Fibroblast of villous mesenchyme (primary cell): ENCODE measurements around the gene C1QTNF12. TPM values are rescaled to one million over a fixed set of nuclear protein-coding genes. Genes with fewer than 3 reads are reported as not detected.
A peak's percentile ranks its signal among the peaks of the same experiment; 100 is the strongest.

Experiments
- DNase-seq: peaks from one replicate; pipeline ENCODE4 v3.0.0-alpha.2; 2010; ENCODE audit warnings: low read depth
- H3K4me3 ChIP-seq: 2 replicates; pipeline ENCODE4 v1.5.1; 2011; ENCODE audit warnings: low read depth, mild to moderate bottlenecking, low read length
- total RNA-seq: library from RNA; depleted of rRNA; stranded (reverse); fragments of >200 nt; gene quantifications from 2 replicates; pipeline ENCODE4 v1.2.3, GENCODE V29; 2012
- TF ChIP-seq, protein P1 (sequence below): IDR thresholded peaks from 2 replicates; pipeline ENCODE4 v1.5.1; 2012; ENCODE audit warnings: low read depth, mild to moderate bottlenecking, low read length; ENCODE audit not compliant: insufficient read depth

C1QTNF12 gene
- total RNA-seq, 1 donor = 0.43 TPM

DNA sequence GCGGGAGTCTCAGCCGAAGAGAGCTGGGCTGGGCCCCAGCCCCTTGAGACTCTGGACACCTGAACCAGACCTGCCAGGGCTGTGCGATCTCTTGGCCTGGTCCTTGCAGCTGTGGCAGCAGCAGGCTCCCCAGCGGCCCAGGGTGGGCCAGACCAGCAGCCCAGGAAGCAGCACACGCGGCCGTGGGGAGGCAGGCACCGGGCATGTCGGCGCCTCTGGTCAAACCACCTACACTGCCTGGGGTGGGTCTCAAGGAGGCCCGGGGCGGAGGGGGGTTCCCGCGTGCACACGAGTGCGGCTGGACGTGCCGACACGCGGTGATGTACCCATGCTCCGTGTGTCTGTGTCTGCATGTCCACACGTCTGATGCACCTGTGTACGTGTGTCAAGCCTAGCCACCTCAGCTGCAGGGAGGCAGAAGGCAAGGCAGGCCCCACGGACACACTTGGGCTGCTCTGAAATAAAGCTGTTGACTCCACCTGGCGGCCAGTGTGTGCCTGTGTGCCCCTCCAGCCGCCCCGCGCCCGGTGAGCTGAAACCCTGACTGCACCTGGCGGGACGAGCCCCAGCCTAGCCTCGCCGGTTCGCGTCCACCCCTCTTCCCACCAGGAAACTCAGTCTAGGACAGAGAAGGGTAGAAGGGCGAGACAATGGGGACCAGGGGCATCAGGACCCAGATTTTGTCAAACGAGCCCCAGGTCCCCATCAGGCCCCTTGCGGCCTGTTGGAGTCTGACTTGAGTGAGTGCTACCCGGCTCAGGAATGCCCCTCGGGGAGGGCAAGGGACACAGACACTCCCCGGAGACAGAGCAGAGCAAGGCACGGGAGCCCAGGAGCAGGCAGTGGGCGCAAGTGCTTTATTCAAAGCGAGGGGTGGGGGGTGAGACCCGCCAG is 45.3 kb upstream of the C1QTNF12 start:
- no peak overlapping the region for H3K4me3 ChIP-seq
- peak; percentile 60 for DNase-seq
- TF ChIP-seq, protein P1, sequence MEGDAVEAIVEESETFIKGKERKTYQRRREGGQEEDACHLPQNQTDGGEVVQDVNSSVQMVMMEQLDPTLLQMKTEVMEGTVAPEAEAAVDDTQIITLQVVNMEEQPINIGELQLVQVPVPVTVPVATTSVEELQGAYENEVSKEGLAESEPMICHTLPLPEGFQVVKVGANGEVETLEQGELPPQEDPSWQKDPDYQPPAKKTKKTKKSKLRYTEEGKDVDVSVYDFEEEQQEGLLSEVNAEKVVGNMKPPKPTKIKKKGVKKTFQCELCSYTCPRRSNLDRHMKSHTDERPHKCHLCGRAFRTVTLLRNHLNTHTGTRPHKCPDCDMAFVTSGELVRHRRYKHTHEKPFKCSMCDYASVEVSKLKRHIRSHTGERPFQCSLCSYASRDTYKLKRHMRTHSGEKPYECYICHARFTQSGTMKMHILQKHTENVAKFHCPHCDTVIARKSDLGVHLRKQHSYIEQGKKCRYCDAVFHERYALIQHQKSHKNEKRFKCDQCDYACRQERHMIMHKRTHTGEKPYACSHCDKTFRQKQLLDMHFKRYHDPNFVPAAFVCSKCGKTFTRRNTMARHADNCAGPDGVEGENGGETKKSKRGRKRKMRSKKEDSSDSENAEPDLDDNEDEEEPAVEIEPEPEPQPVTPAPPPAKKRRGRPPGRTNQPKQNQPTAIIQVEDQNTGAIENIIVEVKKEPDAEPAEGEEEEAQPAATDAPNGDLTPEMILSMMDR = peak; percentile 64

DNA sequence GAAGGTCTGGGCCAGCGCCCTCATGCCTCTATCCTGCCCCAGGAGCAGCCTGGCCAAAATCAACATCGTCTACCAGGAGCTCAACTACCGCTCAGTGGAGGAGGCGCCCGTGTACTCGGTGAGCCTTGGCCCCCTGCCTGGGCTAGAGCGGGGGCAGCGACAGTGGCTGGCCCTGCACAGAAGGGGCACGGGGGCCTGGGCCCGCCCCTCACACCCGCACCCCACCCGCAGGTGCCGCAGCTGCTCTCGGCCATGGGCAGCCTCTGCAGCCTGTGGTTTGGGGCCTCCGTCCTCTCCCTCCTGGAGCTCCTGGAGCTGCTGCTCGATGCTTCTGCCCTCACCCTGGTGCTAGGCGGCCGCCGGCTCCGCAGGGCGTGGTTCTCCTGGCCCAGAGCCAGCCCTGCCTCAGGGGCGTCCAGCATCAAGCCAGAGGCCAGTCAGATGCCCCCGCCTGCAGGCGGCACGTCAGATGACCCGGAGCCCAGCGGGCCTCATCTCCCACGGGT is 44.6 kb upstream of the C1QTNF12 start:
- TF ChIP-seq, protein P1 = no peak
- no peak for DNase-seq
- H3K4me3 ChIP-seq = no peak overlapping the region

DNA sequence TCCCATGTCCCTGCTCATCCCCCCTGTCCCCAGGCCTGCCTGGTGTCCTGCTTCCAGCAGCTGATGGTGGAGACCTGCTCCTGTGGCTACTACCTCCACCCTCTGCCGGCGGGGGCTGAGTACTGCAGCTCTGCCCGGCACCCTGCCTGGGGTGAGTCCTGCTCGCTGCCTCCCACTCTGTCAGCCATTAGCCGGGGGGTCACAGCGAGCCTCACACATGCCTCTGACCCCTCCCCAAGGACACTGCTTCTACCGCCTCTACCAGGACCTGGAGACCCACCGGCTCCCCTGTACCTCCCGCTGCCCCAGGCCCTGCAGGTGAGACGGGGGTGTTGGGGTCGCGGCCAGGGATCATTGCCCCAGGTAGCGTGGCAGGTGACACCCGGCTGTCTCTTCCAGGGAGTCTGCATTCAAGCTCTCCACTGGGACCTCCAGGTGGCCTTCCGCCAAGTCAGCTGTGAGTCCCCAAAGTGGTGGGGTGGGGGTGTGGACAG is 43.8 kb upstream of the C1QTNF12 start:
- TF ChIP-seq, protein P1 = peak; percentile 57
- H3K4me3 ChIP-seq = no peak overlapping the region
- no peak for DNase-seq

DNA sequence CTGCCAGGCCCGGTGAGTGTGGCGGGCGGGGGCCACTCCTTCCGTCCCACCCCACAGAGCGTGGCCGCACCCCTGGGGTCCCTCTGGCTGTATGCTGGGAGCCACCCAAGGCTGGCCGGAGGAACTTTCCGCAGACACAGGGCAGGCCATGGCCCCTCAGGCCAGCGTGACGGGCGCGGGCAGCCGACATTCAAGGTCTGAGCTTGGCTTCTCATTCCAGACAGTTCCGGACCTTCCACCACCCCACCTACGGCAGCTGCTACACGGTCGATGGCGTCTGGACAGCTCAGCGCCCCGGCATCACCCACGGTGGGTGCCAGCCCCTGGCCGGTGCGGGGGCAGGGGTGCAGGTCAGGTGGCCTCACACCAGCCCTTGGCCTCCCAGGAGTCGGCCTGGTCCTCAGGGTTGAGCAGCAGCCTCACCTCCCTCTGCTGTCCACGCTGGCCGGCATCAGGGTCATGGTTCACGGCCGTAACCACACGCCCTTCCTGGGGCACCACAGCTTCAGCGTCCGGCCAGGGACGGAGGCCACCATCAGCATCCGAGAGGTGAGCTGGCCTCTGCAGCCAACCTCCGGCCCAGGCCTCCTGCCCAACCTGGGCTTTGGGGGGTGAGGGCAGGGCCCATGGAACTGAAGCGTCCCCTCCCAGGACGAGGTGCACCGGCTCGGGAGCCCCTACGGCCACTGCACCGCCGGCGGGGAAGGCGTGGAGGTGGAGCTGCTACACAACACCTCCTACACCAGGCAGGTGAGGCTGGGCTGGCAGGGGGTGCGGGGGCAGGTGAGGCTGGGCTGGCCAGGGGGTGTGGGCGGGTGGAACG is 41.0 kb upstream of the C1QTNF12 start:
- TF ChIP-seq, protein P1 = no peak
- DNase-seq = no peak
- no peak overlapping the region for H3K4me3 ChIP-seq

DNA sequence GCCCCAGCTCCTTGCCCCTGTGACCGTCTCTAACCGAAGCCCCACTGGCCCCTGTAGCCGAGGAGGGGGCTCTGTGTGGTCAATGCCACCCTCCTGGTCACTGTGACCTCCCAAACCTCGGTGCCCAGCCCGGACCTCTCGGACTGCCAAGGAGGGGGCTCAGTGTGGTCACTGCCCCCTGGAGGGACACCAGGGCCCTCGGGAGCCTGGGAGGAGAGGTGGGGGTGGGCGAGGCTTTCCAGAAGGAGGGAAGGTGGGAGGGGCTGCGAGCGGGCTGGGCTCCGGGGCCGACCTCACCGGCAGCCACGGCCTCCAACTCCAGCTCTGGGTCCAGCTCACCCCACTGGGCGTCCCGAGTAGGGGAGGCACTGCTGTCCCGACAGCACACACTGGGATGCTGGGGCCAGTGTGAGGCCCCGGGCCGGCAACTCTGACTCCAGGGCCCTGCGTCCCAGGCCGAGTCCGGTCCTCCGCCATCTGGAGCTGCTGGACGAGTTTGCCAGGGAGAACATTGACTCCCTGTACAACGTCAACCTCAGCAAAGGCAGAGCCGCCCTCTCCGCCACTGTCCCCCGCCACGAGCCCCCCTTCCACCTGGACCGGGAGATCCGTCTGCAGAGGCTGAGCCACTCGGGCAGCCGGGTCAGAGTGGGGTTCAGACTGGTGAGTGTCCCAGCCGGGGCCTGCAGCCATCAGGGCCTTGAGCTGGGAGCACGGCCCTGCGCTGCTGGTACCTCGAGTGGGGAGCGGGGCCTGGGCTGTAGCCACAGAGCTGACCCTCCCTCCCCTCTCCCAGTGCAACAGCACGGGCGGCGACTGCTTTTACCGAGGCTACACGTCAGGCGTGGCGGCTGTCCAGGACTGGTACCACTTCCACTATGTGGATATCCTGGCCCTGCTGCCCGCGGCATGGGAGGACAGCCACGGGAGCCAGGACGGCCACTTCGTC is 40.1 kb upstream of the C1QTNF12 start:
- TF ChIP-seq, protein P1 = no peak
- H3K4me3 ChIP-seq = no peak overlapping the region
- DNase-seq = no peak
